GM19328 (cell line): ENCODE results near the gene MAPKAPK3.
"Not testable (repeated sequence)": the region's sequence is repeated elsewhere in the genome, so short reads cannot be mapped to it uniquely, and the experiment has no call there.

Experiments
- ATAC-seq: cut with Tn5 transposase; IDR thresholded peaks from one replicate; pipeline ENCODE4 v1.9.1; 2021; ENCODE audit warnings: mild to moderate bottlenecking, moderate library complexity; ENCODE audit not compliant: unreplicated experiment

The MAPKAPK3 gene

DNA sequence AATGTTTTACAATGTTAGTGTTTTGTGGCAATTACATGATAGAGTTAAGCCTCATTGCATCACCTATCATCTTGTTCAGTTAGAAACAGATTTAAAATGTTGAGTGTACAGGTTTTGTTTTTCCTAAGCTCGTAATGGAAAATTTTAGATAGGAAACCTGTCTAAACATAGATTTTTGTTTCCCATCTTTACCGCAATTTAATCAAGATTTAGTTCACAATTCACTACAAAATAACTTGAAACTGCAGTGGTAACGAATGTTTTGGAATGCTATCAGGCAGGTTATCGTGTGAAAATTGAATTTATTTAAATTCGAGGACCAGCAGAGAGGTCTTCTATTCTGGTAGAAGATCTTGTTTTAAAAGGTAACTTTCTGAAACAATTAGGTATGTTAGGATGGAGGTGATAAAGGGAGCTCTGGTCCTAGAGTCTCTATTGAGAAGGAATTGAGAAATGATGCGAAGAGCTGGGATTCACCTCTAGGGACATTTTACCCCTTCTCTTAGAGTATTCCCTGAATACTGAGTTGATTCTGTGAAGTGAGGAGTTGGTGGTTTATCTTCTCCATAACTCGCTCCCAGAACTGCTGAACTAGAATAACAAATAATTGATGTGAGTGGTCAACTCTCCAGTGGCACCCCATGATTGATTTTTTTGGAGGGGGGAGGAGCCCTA lies 59.2 kb downstream of the MAPKAPK3 start:
- no peak for ATAC-seq

DNA sequence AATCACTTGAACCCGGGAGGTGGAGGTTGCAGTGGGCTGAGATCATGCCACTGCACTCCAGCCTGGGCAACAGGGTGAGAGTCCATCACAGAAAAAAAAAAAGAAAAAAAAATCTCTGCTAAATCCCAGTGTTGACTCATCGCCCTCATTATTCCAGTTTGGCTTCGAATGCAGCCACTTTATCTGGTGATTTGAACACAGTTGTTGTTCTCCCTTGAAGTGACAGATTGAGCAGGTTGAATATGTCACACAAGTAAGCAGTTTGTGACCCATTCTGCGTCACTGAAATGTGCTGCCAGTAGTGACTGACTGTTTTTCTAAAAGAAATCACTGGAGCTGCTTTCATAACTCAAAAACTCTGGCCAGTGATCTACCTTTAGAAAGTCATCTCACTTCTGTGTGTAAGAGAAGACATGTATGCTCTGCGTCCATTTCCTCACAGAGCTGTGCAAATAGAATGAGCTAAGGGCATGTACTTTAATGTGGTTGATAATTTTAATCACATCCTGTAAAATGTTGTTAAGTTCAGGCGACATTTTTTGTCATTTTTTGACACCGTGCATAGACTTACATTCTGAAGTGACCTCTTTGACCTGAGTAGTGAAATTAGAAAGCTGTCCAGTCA lies 70.3 kb downstream of the MAPKAPK3 start:
- ATAC-seq: no peak

DNA sequence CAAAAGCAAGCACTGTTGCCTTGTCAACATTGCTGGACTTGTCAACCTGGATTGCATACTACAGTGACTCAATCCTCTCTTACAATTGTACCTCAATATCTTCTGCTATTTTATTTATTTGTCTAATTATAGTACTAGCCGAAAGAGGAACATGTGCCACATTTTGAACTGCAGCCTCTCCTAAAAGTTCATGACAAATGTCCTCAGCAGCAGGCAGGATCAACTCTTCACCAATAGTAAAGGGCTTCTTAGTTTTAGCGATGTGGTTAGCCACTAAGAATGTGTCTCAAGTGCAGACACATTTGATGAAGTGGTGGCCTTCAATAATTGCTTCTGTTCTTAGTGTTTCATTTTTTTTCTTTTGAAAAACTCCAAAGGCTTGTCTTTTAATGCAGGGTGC lies 71.0 kb downstream of the MAPKAPK3 start:
- ATAC-seq: no peak

DNA sequence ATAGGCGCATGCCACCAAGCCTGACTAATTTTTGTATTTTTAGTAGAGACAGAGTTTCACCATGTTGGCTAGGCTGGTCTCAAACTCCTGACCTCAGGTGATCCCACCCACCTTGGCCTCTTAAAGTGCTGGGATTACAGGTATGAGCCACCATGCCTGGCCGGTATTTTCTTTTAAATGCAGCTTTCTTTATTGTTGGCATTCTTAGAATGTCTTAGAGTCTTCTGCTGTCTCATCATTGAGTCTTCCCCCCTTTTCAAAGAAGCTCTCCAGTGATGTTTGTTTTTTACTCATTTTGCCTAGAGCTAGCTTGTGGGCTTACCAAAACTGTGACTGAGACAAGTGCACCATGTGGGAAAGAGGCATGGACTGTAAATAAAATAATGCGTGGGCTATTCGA lies 71.7 kb downstream of the MAPKAPK3 start:
- ATAC-seq: not testable (repeated sequence)

DNA sequence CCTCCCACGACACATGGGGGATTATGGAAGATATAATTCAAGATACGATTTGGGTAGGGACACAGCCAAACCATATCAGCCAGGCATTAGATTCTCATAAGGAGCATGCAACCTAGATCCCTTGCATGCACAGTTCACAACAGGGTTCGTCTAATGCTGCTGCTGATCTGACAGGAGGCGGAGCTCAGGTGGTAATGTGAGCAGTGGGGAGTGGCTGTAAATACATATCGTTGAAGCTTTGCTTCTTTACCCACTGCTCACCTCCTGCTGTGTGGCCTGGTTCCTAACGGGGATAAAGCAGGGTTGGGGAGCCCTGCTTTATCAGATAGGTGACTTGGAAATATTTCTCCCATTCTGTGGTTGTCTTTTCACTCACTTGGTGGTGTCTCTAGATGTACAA lies 72.6 kb downstream of the MAPKAPK3 start:
- no peak for ATAC-seq

DNA sequence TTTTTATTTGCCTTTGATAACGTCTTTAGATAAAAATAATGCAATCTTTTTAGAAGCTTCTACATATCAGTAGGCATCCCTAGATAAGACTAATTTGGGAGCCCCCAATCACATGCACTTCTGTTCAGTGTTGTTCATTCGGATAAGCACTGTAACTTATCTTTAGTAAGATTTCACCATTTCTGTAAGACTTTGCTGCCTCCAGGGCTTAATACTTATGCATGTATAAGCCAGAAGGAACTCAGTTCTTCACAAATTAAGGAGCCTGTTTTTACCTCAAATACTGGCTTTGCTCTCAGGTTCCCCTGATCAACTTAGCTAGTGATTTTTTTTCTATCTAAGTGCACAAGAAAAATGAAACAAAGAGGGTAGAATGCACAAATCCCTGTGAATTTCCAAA lies 78.1 kb downstream of the MAPKAPK3 start:
- ATAC-seq: no peak

DNA sequence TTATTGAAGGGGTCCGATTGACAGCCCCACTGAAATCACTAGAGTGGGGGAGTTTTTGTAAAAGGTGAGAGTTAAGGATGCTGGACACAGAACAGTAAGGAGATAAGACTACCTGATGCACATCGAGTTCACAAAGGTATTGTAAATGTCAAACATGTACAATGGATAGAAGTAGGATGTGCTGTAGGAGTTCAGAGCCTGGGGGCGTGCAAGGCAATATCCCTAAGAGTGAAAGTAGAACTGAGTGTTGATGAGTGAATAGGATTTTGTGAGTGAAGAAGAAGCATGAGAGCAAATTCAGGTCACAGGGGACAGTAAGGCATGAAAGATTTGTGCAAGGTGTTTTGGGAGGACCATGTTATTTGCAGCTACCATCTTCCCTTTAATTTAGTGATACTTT lies 79.3 kb downstream of the MAPKAPK3 start:
- ATAC-seq: no peak

DNA sequence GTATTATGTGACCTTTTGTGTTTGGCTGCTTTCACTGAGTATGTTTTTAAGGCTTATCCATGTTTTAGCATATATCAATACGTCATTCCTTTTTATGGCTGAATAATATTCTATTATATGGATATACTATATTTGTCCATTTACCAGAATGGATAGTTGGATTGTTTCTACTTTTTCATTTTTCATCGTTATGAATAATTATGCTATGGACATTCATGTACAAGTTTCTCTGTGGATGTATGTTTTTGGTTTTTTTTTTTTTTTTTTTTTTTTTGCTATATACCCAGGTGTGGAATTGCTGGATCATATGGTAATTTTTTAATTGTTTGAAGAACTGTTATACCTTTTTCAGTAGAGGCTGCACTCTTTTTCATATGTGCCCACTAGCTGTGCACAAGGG lies 81.3 kb downstream of the MAPKAPK3 start:
- no peak for ATAC-seq
